Activated CD4-positive, alpha-beta T cell treated with anti-CD3 and anti-CD28 coated beads, Interleukin-2, amount 50 U/mL, for 24 hours (primary cell): ENCODE results near the gene ATXN7L2.

ENCODE experiments used
- DNase-seq, 2 donors: peaks; one replicate each; pipeline ENCODE4 v3.0.0-alpha.2; 2020; ENCODE audit warnings: low read depth in 1 of 2, low spot score in 1 of 2

Gene ATXN7L2

DNA sequence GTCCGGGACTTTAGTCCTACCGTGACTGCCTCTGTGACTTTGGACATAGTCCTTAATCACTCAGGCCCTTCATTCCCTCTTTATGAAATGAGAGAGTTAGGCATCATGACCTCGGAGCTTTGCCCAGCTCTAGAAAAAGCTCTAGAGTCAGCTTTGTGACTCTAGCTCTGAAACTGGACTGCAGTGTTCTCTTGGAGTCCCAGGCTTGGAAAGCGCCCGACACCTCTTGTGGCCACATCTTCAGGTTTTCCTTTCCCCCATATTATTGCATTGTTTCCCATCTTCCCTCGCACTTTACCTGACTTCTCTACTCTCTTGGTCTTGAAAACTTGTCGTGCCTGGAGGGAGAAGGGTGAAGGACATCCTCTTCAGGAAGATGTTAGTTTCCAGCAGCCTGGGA, 38.3 kb downstream of the ATXN7L2 start:
- DNase-seq: no peak

DNA sequence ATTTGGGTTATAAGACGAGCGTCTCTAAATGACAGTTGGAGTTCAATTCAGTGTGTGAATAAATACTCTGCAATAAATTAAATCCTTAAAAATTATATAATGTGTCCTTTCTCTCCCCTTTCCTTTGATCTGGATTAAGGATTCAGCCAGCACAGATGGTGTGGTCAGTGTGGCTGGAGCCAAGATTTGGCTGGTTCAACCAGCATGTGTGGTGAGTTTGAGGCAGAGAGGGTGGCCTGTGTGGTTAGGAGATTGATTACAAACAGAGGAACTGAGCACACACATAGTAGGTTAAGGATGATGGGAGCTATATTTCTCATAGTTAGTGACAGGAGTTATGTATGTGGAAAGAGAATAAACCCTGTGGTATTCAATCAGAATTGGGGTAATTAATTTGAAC, 40.0 kb downstream of the ATXN7L2 start:
- DNase-seq: no peak

DNA sequence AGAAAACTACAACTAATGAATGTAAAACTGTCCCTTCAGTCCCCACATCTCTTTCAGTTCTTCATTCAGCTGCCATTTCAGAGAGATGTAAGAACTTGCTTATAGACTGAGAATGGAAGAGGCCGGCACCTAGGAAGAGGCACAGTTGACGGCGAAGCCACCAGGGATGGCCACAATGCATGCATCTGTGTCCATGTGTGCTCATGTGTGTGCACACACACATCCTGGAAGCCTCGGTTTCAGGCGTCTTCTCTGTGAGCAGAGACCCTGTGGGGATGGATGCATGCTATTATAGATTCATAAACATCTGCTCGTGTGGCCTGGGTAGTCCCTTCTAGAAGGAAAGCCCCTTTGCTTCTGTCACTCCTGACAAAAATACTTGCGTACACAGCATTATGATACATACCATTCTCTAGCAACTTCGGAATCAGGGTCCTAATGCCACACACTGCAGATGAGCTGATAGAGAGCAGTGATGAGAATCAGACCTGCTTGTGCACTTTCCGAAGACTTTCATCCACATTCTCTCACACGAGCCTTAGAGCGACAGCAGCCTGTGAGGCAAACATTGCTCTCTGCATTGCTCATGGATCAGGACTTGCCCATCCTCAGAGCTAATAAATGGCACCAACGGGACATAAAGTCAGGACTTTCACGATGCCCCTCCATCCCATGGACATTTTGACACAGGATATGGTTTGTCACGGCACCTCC, 43.5 kb downstream of the ATXN7L2 start:
- no peak for DNase-seq

DNA sequence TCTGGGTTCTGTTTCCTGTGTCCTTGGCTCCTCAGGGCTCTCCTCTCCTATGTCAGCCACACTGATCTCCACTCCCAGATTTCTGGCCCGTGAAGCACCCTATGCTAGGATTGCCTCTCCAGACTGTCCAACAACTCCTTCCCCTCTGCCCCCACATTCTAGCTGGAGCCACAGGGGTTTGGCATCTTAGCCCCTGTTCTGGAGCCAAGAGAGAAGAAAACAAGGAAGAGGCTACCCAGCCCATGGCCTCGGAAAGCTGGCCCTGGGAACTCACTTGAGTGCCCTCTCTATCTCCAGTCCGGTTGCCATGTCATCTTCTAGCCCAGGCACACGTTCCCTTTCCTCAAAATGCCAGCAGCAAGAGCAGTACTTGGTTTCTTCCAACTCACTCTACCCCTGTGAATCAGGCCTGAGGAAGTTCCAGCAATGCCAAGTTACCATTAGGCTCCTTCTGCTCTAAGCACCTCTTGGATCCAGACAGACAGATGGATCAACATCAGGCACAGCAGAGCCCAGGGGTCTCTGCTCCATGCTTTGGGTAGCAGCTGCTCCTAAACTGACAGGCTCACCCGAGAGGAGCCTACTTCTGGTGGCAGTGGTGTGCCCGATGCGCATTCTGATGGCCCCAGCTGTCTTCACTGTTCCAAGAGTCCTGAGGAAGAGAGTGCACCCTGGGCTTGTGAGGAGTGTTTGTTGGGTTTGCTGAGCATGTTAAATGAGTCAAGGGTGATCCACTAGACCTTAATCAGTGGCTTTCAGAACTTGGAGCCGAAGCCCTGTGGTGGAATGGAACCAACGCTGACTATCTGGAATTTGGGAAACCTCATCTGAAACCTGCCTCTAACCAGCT, 44.4 kb downstream of the ATXN7L2 start:
- no peak for DNase-seq

DNA sequence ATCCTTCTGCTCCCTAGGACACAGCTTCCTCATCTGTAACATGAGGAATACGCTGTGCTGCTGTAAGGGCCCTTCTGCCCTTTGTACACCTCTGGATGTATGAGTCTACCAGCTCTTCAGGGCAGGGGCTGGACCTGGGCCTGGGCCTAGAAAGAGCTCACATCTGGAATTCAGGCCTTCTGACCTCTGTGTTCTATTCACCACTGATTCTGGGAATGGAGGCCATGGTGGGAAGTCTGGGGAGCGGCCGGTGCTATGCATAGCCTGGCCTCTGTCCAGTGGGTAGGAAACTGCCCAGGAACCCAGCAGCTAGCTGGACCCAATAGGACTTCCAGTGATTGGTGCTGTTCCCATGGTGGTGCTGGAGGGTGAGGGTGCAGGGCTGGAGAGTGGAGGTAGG, 45.0 kb downstream of the ATXN7L2 start:
- no peak for DNase-seq

DNA sequence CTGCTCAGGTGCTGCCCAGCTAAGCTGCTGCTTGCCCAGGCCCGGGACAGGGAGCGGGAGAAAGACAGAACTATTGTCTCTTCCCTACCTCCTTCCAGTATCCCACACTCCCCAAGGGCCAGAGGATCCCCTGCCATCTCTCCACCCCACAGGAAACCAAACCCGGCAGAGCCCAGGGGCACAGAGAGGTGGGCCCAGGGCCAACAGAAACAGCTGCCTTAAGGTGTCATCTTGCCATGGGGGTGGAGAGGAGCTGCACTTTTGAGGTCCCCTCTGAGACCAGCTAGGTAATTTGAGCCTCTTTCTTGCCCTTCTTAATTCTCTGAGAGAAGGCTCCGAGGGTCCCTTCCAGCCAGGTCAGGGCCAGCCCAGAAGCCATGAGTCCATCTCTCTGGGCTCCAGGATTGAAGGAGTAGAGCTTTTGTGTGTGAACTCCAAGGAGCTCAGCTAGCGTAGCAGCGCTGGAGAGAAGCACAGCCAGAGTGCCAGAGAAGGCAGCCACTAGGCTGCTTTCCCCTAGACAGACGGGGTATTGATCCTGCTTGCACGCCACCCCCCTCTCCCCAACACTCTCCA, 46.3 kb downstream of the ATXN7L2 start:
- DNase-seq: no peak

DNA sequence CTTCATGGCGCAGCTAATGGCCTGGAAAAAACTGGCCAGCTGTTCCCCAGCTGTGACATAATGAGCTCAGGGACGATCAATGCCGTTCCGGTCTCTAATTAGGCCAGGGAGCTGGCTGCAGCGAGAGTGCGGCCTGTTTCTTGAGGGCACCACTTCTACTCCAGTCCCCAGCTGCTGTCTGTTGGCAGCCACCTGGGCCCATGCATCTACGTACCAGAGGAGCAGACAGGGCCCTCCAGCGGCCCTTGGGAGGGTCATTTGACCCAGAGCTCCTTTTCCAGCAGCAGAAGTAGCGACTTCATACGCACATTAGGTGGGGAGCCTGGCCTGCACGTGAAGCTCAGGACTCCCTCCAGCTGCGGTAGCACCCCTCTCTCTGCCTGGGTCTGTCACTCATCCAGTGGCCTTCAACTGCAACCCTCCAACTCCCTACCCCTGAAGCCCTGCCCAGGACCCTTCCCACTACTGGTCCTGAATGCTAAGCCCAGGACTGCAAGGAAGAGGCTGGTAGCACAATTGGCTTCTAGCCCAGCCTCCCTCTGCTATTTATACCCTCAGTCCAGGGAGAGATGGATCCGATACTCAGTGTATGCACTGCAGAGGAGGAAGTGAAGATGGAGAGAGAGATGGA, 46.9 kb downstream of the ATXN7L2 start:
- no peak for DNase-seq

DNA sequence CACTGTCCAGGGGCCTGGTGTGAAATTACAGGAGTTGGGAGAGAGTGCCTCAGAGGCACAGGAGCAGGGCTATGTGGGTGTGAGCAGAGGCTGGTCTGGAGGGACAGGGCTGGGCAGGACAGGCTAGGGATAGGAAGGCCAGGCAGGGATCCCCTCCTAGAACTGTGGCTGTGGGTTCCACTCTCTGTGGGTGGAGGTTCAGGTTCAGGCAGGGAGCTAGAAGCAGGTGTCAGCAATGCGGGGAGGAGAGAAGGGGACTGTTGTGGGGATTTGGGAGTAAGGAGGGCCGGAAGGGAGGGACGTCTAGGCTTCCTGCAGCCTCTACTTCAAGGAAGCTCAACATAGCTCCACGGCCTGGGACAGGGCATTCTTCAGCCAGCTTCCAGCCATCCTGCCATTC, 47.7 kb downstream of the ATXN7L2 start:
- no peak for DNase-seq

DNA sequence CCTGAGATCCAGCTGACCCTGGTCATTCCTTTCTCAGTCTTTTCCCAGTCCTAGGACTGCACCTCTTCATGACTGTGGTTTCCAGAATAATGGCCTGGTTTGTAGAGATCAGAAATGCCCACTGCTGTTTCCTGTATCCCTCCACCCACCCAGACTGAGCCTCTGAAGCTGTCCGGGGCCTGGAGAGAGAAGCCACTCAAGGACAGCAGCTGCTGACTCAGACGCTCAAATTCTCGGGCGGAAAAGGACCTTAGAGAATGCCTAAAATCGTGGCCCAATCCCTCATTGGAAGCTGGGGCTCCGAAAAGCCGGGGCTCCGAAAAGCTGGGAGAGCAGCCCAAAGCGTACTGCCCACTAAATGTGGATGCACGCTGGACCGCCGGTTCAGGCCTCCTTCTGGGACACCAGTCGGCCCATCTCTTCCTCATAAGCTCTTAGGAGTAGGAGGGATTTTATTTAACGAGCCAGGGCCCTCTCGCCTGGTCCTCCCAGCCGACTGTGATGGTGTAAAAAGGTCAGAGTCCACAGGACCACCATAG, 48.2 kb downstream of the ATXN7L2 start:
- DNase-seq: no peak

DNA sequence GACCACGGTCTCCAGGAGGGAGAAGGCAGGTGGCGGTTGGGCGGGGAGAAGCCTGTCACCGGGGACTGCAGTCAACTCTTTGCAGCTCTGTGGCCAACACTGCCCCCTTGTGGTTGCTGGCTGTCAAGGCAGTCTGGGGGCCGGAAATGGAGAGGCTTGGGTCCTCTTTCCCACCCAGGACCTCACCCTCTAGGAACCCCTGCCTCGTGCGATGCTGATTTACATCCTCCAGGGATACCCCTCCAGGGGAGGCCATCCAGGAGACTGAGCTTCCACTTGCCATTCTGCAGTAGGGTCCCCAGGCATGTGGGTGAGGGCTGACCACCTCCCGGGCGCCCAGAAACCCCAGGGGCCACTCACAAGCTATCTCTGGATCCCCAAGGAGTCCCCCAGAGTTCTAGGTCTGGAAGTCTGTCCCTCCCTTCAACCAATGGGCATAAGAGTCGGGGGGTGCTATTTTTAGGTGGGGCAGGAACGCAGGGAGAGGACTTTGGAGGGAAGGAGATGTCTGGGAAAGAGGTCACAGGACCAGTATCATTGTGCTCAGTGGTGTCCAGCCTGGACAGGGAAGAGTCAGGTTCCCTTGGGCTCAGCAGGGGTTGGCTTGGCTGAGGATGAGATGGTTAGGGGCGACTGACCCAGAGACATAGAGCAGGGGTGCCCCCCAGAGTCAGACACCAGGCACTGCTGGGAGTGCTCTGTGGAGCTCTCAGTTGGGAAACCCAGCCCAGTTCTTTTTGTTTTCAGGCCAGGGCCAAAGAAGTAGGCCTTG, 48.8 kb downstream of the ATXN7L2 start:
- DNase-seq: peak; percentile 88 to 90

DNA sequence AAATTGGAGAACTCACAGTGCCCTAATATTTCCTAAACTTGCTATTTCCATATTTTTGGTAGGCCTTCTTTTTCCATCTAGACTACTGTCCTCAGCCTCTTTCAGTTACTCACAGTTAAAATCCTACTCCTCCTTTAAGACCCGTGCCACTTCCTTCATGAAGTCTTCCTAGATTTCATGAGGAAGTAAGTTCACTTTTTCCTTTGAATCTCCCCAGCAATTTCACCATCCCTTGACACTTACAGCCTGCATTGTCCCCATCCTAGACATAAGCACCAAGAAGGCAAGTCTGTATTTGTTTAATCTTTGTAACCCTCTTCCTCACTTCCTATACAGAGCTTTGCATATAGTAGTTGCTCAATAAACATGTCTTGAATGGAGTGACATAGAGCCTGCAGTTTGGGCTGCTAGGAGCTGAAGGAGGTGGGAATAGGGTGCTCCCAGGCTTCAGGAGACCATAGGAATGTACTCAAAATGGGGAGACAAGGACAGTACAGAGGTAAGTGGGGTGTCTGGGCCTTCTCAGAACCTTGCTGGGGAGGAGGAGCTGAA, 50.7 kb downstream of the ATXN7L2 start:
- DNase-seq: no peak

DNA sequence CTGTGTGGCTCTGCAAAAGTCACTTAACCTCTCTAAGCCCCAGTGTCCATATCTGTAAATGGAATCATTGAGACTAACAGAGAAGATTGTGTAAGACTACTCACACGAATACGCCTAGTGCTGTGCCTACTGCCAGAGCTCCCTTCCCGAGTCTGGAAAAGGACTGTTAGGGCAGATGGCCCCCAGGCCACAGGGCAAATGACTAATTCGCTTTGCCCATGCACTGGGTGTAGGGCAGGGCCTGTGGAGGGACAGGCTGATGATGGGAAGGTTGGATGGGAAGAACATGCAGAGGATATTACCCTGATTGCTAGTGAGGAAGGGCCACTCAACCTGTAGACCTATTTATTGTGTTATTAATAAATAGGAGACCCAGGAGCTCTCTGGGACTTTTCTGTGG, 51.8 kb downstream of the ATXN7L2 start:
- DNase-seq: no peak

DNA sequence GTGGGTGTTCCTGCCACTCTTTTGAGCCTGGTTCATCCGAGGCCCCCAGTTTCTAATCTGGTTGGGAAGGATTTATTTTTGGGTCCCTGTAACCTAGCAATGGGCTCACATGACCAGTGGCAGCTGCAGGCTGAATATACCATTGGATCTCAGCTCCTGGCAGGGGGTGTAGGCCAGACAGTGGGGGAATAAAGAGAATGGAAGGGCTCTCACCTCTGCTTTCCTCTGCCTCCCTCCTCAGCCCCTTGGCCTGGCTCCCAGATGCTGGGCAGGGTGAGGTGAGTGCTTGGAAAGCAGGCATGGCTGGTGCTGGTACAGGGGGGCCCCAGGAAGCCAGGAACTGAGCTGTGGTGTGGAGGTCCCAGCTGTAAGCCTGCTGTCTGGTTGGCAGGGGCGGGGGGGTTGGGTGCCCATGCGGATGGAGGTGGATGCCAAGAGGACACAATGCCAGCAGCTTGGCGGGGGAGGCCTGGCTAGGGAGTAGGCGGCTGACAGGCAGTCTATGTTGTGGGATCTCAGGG, 52.3 kb downstream of the ATXN7L2 start:
- DNase-seq: no peak

DNA sequence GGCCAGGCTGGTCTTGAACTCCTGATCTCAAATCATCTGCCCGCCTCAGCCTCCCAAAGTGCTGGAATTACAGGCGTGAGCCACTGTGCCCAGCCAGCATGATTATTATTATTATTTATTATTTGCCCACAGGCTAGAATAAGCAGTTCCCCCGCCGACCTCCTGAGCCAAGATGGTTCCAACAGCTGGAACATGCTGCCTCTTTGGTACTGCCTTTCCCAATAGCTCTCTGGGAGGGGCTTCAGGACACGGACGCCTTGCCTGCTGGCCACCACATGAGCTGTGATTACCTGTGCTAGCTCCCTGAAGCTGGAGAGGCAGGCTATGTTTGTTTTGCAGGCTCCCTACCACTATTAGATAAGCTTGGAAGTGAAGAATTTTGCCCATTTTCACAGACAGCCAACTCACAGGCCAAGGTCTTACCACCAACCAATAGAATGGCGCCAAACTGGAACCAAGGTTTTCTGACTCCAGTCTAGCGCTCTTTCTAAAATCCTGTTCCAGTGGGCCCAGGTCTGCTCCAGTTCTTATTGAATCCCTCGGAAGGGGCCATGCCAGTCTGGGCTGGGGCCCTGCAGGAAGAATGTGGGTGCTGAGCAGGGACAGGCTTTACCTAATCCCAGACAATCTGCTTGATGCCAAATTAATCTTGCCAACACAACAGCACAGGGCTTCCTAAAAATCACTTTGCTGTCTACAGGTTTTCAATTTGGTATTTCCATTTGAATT, 53.9 kb downstream of the ATXN7L2 start:
- no peak for DNase-seq

DNA sequence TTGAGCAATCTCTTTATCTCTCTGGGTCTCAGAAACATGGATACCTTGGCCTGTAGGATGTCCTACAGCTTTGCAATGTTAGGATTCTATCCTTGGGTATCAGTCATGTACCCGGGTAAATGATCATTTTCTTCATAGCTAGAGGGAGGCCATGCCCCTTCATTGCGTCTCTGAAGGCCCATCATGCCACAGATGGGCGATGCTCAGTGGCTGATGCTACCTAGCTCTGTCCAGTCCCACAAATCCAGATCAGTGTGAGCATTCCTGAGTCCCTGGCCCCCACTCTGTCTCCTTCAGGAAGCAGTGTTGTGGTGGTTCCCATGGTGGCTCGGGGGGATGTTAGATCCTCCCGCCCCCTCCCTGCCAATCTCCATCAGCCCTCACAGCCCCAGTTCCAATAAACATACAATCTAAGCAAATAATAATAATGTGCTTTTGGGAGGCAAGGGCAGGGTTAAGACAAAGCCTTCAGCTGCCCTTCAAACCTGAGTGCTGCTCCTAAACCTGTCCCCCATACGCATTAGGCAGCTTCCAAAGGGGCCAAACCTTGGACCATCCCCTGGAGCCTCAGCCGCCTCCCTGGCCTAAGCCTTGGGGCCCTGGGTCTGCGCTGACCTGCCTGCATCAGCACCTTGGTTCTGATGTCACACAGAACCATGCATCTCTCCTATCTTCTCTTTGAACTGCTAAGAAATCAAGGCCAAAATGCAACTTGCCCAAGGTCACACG, 55.3 kb downstream of the ATXN7L2 start:
- no peak for DNase-seq

DNA sequence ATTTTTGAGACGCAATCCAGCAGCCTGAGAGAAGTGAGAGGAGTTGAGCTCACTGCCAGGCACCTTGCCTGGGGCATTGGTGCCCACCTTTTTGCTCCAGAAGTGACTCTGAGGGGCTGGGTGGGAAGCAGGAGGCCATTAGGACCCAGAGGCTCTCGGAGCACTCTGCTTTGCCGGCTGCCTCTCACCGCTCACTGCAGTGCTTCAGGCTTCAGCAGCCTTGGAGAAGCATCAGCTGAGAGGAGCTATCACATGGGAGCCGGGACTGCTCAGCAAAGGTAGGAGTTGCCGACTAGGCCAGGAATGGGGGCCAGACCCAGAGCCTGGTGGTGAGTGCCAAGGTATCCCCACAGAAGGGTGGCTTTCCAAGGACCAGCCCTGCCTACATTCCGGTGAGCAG, 56.0 kb downstream of the ATXN7L2 start, which contains the start of gene GPR61:
GPR61 (plus strand) TSS at position 197 of the 400 bp plus-strand sequence. CDS start 3,151 bp downstream, outside the sequence.
- no peak for DNase-seq

DNA sequence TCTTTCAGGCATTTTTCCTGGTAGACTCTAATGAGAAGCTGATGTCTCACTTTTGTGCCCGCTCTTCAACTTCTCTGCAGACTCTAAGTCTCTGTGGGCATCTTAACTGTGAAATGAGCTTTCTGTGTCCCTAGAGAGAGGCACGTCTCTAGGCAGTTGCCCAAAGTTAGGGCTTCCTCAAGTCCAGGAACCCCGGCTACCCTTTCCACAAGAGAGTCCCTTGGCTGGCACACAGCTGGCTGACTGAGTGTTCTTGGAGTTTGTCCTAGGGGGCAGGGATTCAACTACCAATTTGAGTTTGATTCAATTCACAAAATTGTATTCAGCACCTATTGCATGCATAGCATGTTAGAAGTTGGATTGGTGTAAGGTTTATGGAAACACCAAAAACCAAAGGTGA, 57.4 kb downstream of the ATXN7L2 start:
- no peak for DNase-seq
